Right renal cortex interstitium (tissue), 3 donors: ENCODE results near the gene FGFR1OP2. TPM values are rescaled to one million over a fixed set of nuclear protein-coding genes. Genes with fewer than 3 reads are reported as not detected.
"Not testable (repeated sequence)": the region's sequence is repeated elsewhere in the genome, so short reads cannot be mapped to it uniquely, and the experiment has no call there.

ENCODE experiments used
- DNase-seq, 3 donors: peaks; one replicate each; pipeline ENCODE4 v3.0.0-alpha.2; 2013; ENCODE audit warnings: low read depth in 3 of 3, low spot score in 2 of 3
- polyA plus RNA-seq, 3 donors: library from polyadenylated mRNA; unstranded; fragments of 120-200 nt; gene quantifications; one replicate each; pipeline ENCODE4 v1.2.1, GENCODE V29; 2013; ENCODE audit not compliant: insufficient read length in 3 of 3

The FGFR1OP2 gene
- 10 to 100 TPM; 54.8 to 57.6 (median 55.0) TPM for polyA plus RNA-seq

DNA sequence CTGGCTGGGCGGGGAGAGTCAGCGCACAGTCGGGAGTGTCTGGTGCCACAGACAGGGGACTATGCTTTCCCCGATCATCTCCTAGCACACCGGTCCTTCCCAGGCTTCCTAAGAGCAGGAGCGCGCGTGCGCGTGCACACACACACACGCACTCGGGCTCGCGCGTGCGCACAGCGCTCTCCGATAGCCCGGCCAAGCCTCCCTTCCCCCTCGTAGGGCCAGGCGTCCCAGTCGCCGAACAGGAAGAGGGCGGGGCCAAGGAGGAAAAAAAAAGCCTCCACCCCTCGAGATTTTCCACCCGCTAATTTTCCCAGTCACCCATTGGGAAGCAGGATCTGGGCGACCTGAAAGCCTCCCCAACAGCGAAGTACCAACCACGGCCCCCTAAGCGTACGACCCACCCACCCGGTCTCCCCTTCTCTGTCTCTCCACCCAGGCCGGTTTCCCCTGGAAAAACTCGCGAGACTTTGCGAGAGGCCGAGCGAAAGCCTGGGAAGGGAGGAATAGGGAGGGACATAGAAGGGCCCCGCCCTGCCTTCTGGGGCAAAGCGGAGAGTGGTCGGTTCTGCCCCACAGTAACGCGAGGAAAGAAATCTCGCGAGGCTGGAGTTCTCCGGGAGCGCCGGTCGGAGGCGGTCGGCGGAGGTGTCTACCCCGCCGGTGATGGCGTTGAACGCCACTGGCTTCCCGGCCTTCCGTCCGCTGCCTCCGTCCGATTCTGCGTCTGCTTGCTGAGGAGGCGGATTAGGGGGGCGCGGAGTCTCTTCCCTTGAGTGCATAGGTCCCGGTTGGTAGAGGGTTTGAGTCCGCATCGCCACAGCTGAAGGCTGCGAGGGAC, at the start of gene FGFR1OP2, which contains the start of gene INTS13:
Gene FGFR1OP2 (plus strand): TSS at position 608 of the 838 bp plus-strand sequence. CDS start 15,689 bp downstream, outside the sequence.
Gene INTS13 (minus strand): TSS at position 119 of the 838 bp plus-strand sequence. CDS start 1,178 bp downstream, outside the sequence.
- DNase-seq = peak; percentile 95 to 100 (median 99)

DNA sequence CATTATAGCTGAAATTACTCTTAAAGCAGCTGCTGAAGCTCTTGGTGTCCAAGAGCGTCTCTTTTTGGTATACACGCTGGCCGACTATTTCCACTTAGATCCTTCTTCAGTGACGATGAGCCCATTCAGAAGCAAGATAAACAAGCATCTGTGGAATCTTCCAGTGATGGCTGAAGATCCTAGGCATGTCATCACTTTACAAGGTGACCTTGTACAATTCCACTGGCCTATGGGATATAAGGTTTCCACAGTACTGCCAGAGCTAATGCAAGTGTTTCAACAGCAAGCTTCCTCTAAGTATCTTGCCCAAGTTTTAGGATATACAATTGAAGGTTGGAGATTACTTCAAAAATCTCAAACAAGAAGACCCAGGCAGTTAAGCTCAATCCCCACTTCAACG, 47.5 kb upstream of the FGFR1OP2 start:
- no peak for DNase-seq

DNA sequence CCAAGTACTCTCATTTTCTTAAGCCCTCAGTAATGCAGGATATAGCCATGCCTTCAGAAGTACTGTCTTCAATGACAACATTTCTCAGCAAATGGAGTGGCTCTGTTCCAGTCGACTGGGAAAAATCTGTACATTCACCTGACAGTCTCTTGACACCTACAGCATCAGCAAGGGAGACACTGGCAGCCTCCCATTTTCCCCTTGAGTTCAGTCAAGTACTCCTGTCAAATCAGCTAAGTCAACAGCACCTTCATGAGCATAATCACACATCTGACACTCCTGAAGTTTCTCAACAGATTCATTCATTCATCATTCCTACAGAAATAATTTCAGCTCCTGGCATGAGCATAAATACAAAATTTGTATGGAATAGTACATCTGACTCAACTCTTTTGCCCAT, 46.6 kb upstream of the FGFR1OP2 start:
- DNase-seq = no peak

DNA sequence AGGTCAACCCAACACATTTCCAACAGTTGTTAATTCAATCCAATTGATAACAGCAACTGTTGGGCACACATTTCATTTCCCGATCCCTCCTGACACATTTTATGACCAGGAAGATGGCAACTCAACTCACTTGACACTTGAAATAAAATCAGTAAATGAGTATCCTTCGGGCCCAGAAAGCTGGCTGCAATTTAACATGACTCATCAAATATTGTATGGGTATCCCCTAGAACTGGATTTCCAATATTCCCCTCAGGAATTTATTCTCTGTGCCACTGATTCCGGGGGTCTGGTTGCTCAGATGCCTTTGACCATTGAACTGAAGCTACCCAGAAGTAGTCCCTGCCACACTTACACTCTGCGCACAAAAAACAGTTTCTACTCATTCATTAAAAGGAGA, 42.6 kb upstream of the FGFR1OP2 start:
- DNase-seq = no peak

DNA sequence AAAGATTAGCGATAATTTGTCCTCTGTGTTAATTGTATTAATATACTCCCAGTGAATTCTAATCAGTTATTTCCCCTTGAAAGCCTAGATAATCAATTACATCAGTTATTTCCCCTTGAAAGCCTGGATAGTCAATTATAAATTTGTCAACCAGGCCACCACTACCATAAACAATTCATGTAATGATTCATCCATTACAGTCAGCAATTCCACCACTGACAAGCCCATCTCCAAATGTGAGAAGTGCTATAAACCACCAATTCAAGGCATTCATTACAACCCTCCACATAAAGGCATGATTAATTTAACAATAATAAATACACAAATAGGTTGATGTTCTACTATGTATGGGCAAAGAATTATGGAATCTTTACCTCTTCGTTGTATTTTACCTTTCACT, 41.4 kb upstream of the FGFR1OP2 start:
- DNase-seq = no peak

DNA sequence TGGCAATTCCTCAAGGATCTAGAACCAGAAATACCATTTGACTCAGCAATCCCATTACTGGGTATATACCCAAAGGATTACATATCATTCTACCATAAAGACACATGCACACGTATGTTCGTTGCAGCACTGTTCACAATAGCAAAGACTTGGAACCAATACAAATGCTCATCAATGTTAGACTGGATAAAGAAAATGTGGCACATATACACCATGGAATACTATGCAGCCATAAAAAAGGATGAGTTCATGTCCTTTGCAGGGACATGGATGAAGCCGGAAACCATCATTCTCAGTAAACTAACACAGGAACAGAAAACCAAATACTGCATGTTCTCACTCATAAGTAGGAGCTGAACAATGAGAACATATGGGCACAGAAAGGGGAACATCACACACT, 34.9 kb upstream of the FGFR1OP2 start:
- DNase-seq = not testable (repeated sequence)

DNA sequence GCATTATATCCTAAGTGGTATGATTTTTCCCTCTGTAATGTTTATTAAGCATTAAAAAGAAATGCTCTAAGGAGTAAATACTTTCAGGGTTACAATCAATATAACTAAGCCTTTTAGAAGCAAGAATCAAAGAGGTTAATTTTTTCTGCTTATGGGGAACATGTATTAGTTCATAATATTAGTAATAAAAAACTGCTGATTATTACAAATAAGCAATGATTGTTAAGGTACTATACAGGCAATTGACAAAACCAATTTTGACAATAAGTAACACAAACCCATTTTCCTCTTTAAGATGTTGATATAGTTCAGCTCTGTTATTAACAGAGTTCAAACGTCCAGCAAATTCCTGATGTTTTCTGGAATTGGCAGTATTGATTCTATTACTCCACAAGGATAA, 32.2 kb upstream of the FGFR1OP2 start:
- DNase-seq = no peak

DNA sequence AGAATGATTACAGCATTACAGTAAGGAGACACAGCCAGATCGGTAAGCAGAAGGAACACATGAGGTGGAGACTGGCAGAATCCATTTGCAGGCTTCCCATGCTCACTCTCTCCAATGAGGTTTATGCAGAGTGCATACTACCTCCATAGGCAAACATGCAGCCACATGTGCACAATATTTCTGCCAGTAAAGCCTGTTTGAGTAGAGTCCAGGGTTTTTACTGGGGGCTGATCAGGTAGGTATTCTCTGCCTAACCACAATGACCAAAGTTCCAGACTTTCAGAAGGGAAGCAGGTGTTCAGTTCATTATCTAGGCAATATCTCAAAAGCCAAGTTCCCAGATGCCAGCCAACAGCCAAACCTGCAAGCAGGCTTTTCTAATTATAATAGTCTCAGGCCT, 31.6 kb upstream of the FGFR1OP2 start:
- DNase-seq = no peak

DNA sequence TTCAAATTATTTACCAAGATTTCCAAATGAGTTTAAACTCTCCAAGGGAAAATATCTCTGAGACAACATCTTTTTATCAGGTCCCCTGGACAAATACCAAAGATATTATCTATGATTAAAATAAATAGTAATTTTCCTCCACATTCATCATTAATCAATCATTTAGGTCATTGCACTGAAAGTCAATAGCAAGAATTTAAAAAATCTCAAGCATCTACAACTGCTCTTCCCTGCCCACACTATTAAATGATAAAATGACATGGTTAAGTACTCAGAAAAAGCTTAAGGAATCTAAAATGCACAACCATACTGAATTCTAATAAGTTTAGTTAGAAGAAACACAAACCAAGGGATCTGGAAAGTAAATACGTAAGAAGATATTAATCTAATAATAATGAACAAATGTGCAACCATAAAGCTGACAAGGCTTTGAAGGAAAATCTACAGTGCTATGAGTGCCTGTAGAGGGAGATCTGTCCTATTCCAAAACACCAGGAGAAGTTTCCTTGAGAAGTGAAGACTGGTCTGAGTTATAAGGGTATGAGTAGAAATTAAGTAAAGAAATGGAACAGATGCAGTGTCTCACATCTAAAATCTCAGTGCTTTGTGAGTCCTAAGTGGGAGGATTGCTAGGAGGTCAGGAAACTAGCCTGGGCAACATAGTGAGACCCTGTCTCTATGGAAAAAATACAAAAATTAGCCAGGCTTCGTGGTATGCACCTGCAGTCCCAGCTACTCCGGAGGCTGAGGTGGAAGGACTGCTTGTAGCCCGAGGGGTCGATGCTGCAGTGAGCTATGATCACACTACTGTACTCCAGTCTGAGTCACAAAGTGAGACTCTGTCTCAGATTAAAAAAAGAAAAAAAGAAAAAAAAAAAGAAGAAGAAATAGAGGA, 19.7 kb upstream of the FGFR1OP2 start:
- no peak for DNase-seq

DNA sequence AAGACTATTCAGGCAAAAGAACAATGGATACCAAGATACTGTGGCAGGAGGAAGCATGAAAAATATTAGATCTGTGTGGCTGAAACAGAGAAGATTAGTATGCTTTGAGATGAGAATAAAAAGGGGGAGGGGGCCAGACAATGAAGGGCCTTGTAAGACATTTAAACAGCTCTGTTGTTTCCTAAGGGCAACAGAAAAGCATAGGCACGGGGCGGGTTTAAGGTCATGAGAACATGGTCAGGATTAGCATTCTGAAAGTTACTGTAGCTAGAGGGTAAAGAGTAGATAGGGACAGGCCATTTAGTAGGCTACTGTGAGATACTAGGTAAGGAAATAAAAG, 19.1 kb upstream of the FGFR1OP2 start:
- DNase-seq = no peak

DNA sequence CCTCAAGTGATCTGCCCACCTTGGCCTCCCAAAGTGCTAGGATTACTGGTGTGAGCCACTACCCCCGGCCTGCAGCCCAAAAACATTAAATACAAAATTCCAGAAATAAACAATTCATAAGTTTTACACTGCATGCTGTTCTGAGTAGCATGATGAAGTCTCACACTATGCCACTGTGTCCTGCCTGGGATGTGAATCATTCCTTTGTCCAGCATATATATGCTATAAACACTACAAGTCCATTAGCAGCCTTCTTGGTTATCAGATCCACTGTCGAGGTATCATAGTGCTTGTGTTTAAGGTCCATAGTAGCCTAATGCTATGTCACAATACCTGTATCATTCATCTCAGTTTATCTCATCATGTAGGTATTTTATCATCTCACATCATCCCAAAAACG, 16.4 kb upstream of the FGFR1OP2 start:
- no peak for DNase-seq

DNA sequence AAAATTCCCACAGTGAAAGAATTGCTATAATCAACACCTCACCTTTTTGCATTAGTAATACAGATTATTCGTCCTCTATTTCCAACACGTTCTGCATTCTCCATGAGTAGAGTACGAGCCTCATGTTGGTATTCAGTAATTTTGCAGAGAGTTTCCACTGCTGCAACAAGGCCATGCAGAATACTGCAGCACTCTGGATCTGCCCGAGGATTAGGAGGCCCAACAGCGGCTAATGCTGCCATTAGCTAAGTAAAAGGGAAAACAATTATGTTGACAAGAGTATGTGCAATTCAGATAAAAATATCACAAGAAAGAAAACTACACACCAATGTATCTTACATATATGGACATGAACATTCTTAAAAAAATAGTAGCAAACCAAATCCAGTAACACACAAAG, 9.6 kb upstream of the FGFR1OP2 start:
- no peak for DNase-seq

DNA sequence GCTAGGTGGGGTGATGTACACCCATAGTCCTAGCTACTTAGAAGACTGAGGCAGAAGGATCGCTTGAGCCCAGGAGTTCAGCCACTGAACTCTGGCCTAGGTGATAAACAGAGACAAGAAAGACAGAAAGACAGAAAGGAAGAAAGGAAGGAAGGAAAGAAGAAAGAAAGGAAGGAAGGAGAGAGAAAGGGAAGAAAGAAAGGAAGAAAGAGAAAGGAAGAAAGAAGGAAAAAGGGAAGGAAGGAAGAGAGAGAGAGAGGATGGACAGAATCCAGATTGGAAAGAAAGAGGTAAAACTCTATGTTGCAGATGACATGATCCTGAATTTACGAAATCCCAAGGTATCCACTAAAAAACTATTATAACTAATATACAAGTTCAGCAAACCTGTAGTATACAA, 8.7 kb upstream of the FGFR1OP2 start:
- DNase-seq = no peak

DNA sequence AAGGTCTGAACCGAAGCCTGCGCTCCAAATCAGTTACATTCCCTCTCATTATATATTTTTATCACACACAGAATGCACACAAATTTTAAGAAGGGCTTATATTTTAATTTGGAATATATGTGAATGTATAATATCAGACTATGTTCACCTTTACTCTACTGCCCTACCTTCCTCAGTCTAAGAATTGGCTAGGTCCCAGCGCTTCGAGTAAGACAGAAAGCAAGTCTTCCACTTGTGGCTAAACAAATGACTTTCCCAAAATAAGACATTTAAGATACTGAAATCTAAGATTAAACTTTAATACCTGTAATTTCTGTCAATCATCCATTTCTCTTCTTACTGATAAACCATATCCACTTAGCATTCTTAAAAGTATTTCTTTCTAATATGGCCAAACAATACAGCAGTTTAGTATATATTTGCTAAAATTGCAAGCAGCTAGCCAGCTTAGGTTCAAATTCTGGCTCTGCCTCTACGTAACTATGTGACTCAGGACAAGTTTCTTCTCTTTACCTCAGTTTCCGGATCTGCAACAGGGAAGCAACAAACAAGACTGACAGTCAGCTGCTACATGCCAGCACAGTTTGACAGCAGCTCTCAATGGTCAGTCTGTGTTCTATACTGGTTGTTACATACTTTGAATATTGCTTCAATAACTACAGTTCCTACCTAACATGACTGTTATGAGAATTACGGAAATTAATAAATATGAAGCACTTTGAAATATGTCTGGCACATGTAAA, 2.5 kb upstream of the FGFR1OP2 start:
- DNase-seq = no peak

DNA sequence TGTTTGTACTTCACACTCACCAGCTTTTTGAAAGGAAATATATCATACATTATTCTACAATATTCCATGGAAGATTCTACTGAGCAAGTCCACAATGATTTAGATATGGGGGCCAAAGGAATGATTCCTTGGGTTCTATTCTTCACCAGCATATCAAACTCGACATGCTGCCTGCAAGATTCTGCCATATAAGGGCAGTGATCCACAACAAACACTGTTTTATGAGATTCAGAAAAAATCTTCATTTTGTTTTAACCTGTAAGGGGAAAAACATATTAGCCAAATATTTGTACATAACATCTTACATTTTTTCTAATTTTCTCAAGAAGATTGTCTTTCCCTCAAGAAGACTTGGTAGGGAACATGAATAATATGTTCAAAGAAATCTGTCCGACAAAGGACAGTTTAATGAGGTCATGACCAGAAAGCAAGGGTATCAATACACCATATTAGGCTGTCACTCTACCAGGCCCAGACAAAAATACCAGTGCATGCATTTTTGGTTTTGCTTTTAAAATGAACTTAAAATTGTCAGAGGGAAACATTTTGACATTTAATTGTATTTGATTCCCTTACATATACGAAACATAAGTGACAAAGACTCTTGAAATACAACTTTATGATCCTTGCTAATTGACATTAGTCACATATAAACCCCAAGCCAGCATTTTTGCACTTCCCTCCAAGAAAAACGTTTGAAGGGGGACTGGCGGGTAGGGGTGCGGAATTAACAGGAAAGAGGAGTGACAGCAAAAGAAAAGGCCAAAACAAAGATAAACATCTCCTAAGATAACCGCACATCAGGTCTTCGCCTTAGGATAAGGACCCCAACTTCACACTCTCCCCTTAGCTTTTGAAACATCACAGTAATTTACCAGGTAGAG, 1.5 kb upstream of the FGFR1OP2 start:
- no peak for DNase-seq

DNA sequence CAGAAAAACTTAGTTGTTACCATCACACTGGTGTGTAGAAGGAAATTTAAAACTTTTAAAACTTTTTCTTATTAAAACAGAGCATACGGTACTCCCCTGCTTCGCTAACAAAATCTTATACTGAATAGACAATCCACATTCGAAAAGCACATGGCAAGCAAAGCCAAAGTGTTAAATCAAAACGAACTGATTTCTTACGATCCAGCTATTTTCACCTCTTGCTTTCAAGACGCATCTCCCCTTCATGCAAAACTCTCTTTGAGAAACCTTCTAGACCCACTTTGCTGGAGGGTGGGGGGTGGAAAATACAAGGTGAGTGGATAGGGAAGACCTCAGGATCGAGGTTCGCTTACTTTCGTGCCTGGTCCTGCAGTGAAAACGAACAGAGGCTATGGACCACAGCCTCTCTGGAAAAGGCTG, 817 bp upstream of the FGFR1OP2 start:
- DNase-seq = peak in 1 of 3 donors; percentile 36

DNA sequence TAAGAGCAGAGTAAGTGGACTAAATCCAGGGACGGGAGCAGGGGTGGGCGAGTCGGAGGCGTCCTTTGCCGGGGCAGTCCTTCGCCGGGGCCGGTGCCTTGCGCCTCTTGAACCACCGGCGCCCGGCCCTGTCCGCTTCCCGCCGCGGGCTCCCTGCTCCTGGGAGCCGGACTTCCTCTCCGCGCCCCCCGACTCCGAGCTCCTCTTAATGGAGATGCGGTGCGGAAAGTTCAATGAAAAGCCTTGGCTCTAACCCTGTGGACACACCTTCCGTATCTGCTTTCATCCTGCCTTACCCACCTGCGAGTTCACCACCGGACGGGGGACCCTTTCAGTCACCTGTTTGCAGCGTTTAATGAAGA, 412 bp downstream of the FGFR1OP2 start:
- DNase-seq = no peak

DNA sequence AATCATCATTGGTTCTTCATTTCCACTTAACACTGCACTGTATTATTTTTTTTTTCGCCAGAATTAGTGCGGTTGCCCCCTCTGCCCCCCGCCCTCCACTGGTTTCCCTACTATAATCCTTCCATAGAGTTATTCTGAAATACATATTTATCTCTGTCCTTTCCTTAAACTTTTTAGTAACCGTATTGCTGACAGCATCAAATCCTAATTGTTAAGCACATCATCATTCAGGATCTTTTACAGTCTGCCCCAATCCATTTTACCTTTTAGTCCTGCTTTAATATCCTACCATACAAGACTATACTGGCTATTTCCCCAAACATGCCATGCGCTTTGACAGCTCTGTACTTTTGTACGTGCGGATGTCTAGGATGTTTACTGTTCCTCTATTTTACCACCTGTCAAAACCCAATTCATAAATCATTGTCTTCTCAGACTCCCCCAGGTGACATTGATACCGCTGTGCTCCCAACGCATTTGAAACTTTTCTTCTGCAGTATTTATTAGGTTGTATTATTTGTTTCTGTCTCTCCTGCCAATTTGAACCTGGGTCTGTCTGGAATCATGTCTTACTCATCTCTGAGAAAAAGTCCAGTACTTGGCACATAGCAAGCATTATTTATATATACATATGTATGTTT, 1.0 kb downstream of the FGFR1OP2 start:
- DNase-seq = no peak

DNA sequence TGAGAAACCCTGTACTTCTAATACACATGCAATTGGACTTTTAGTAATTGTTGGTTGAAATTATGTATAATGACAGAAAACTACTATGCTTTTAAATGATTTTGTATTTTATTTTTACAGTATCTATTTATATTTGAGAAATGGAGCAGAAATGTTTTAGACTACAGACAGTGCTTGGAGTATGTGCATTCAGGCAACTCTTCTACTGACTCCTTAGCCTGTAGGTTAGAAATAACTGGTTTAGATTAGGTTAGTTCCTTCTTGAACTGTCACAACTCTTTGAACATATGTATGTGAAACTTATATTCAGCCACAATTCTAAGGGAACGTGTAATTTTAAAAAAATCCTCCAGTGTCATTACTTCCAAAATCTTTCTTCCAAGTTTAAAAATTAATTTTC, 1.7 kb downstream of the FGFR1OP2 start:
- no peak for DNase-seq
